Keratinocyte (primary cell): Measurements from ENCODE around the gene GNG4.

Experiments
- CTCF ChIP-seq, 3 experiments: IDR thresholded peaks in 1 of 3; conservative IDR thresholded peaks in 1 of 3; optimal IDR thresholded peaks in 1 of 3; 2 replicates in 2 of 3; 3 replicates in 1 of 3; pipeline versions ENCODE3 to v1.5.1; 2011; ENCODE audit warnings: low read length in 3 of 3, mild to moderate bottlenecking in 3 of 3, moderate library complexity in 2 of 3, control low read depth in 1 of 3, inconsistent platforms in 1 of 3; ENCODE audit not compliant: insufficient read depth in 2 of 3; ENCODE audit errors: extremely low read depth in 1 of 3
- EZH2 ChIP-seq: IDR thresholded peaks from one replicate; pipeline ENCODE4 v1.6.1; 2012; ENCODE audit warnings: inconsistent platforms, mild to moderate bottlenecking, low read length, moderate library complexity

- TF ChIP-seq CTCF (optimal IDR thresholded peaks at IDR 0.05 in 1 of 3, IDR thresholded peaks at IDR 0.05 in 1 of 3, conservative IDR thresholded peaks at IDR 0.05 in 1 of 3; ENCODE audit: extremely low read depth in 1 of 3, insufficient read depth in 2 of 3, low read length in 3 of 3) (no peak), EZH2 (no peak)
These were observed 92.8 kb downstream of the GNG4 start for GRCh38 chr1:235556807-235557206.
